Sigmoid colon (tissue), 4 donors: ENCODE results near the gene FER1L5.

Experiments used
- EP300 ChIP-seq, 4 donors: sonication (generic); formaldehyde crosslinking; IDR thresholded peaks; one replicate each; pipeline ENCODE4 v1.6.1; 2017; ENCODE audit warnings: antibody characterized with exemption in 4 of 4
- POLR2A ChIP-seq, 2 donors: fragments of 450-650 bp; IDR thresholded peaks; one replicate each; pipeline ENCODE4 v1.6.1; 2016; ENCODE audit warnings: antibody characterized with exemption in 2 of 2, mild to moderate bottlenecking in 2 of 2, moderate library complexity in 2 of 2
- POLR2AphosphoS5 ChIP-seq, 4 donors: sonication (generic); formaldehyde crosslinking; IDR thresholded peaks; one replicate each; pipeline ENCODE4 v1.6.1; 2017; ENCODE audit warnings: antibody characterized with exemption in 4 of 4
- TF ChIP-seq, protein P1 (sequence below), 4 experiments: fragments of 450-650 bp in 3 of 4; fragments of 200-600 bp in 1 of 4; IDR thresholded peaks; one replicate each; pipeline ENCODE4 v1.5.1; 2016 to 2019; ENCODE audit warnings: antibody characterized with exemption in 4 of 4, mild to moderate bottlenecking in 3 of 4, moderate library complexity in 2 of 4

DNA sequence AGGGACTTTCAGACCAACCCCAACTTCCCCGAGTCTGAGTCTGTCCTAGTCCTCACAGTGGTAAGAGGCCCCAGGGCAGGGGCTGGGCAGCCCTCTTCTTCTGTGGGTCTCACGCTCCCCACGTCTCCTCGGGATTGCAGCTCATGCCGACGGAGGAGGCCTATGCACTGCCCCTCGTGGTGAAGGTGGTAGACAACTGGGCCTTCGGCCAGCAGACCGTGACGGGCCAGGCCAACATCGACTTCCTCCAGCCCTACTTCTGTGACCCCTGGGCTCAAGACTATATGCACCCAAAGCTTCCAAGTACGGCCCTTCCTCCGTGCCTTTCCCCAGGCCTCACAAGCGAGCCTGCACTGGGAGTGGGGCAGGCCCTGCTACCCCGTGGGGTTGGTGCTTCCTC is 53.0 kb downstream of the FER1L5 start:
- TF ChIP-seq, protein P1, sequence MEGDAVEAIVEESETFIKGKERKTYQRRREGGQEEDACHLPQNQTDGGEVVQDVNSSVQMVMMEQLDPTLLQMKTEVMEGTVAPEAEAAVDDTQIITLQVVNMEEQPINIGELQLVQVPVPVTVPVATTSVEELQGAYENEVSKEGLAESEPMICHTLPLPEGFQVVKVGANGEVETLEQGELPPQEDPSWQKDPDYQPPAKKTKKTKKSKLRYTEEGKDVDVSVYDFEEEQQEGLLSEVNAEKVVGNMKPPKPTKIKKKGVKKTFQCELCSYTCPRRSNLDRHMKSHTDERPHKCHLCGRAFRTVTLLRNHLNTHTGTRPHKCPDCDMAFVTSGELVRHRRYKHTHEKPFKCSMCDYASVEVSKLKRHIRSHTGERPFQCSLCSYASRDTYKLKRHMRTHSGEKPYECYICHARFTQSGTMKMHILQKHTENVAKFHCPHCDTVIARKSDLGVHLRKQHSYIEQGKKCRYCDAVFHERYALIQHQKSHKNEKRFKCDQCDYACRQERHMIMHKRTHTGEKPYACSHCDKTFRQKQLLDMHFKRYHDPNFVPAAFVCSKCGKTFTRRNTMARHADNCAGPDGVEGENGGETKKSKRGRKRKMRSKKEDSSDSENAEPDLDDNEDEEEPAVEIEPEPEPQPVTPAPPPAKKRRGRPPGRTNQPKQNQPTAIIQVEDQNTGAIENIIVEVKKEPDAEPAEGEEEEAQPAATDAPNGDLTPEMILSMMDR (IDR thresholded peaks at IDR 0.05): no peak
- TF ChIP-seq POLR2A (IDR thresholded peaks at IDR 0.05) (no peak), EP300 (IDR thresholded peaks at IDR 0.05) (no peak), POLR2AphosphoS5 (IDR thresholded peaks at IDR 0.05) (no peak)
